GM23338 (cell line): Measurements from ENCODE around the gene RIN3. TPM values are rescaled to one million over a fixed set of nuclear protein-coding genes. Genes with fewer than 3 reads are reported as not detected.

ENCODE experiments used
- ATAC-seq: fragments of 200-7000 bp; cut with Tn5 transposase; 3 replicates; pipeline ENCODE4 v1.9.1; 2020
- DNase-seq: peaks from one replicate; pipeline ENCODE4 v3.0.0-alpha.2; 2015; ENCODE audit warnings: low spot score
- H2AFZ ChIP-seq: fragments of 200-600 bp; sonication (generic); 2 replicates; pipeline ENCODE4 v1.8.0; 2016; ENCODE audit warnings: antibody characterized with exemption, mild to moderate bottlenecking, moderate library complexity
- H3F3A ChIP-seq: fragments of 200-600 bp; sonication (generic); replicated peaks from 2 replicates; pipeline ENCODE4 v1.8.0; 2017; ENCODE audit warnings: antibody characterized with exemption, mixed run types, low read depth
- H3K27ac ChIP-seq: fragments of 200-600 bp; sonication (generic); 2 replicates; pipeline ENCODE4 v1.6.1; 2016; ENCODE audit warnings: low read depth
- H3K27me3 ChIP-seq: fragments of 200-600 bp; sonication (generic); 2 replicates; pipeline ENCODE4 v1.8.0; 2016; ENCODE audit warnings: mild to moderate bottlenecking, mixed run types, moderate library complexity; ENCODE audit not compliant: insufficient read depth
- H3K36me3 ChIP-seq: fragments of 200-600 bp; sonication (generic); 2 replicates; pipeline ENCODE4 v1.8.0; 2016; ENCODE audit warnings: mild to moderate bottlenecking; ENCODE audit not compliant: insufficient read depth
- H3K4me1 ChIP-seq: fragments of 200-600 bp; sonication (generic); 2 replicates; pipeline ENCODE4 v1.8.0; 2016; ENCODE audit warnings: mild to moderate bottlenecking, moderate library complexity; ENCODE audit not compliant: insufficient read depth
- H3K4me2 ChIP-seq: fragments of 200-600 bp; sonication (generic); 2 replicates; pipeline ENCODE4 v1.7.1; 2017; ENCODE audit warnings: mixed run types
- H3K4me3 ChIP-seq: fragments of 200-600 bp; sonication (generic); 2 replicates; pipeline ENCODE4 v1.6.1; 2016; ENCODE audit warnings: mixed run types
- H3K79me2 ChIP-seq: fragments of 200-600 bp; sonication (generic); replicated peaks from 2 replicates; pipeline ENCODE4 v1.8.0; 2017; ENCODE audit warnings: mild to moderate bottlenecking; ENCODE audit not compliant: insufficient read depth
- H3K9me2 ChIP-seq: fragments of 200-600 bp; sonication (generic); 2 replicates; pipeline ENCODE4 v1.8.0; 2017; ENCODE audit not compliant: insufficient read depth
- H4K20me1 ChIP-seq: fragments of 200-600 bp; sonication (generic); replicated peaks from 2 replicates; pipeline ENCODE4 v1.8.0; 2017; ENCODE audit warnings: mild to moderate bottlenecking; ENCODE audit not compliant: insufficient read depth
- H3K27ac Mint-ChIP-seq: 2 replicates; pipeline ENCODE4 v1.8.0; 2020; ENCODE audit warnings: inconsistent platforms, mild to moderate bottlenecking, moderate library complexity, mixed read lengths
- H3K27me3 Mint-ChIP-seq: 3 replicates; pipeline ENCODE4 v1.8.0; 2022; ENCODE audit warnings: low read depth, mild to moderate bottlenecking, moderate library complexity, mixed read lengths, inconsistent platforms; ENCODE audit not compliant: insufficient read depth, poor library complexity
- H3K36me3 Mint-ChIP-seq: 3 replicates; pipeline ENCODE4 v1.8.0; 2021; ENCODE audit warnings: low read depth, mild to moderate bottlenecking, inconsistent platforms, moderate library complexity, mixed read lengths
- H3K4me1 Mint-ChIP-seq: 3 replicates; pipeline ENCODE4 v1.8.0; 2020; ENCODE audit warnings: mild to moderate bottlenecking, inconsistent platforms, mixed read lengths
- H3K4me3 Mint-ChIP-seq: 3 replicates; pipeline ENCODE4 v1.8.0; 2021; ENCODE audit warnings: moderate library complexity, mild to moderate bottlenecking, inconsistent platforms, mixed read lengths
- H3K9me3 Mint-ChIP-seq: 3 replicates; pipeline ENCODE4 v1.8.0; 2020; ENCODE audit warnings: moderate library complexity, mild to moderate bottlenecking, inconsistent platforms, mixed read lengths
- CREB1 ChIP-seq: fragments of 250-450 bp; sonication (Bioruptor Pico); IDR thresholded peaks from 2 replicates; pipeline ENCODE4 v1.5.0; 2020; ENCODE audit warnings: low read depth, mild to moderate bottlenecking, moderate library complexity
- EZH2 ChIP-seq: fragments of 200-600 bp; sonication (generic); IDR thresholded peaks from one replicate; pipeline ENCODE4 v1.8.0; 2017; ENCODE audit warnings: antibody characterized with exemption, mild to moderate bottlenecking, low read depth; ENCODE audit not compliant: unreplicated experiment
- EZH2phosphoT487 ChIP-seq: fragments of 200-600 bp; sonication (generic); IDR thresholded peaks from one replicate; pipeline ENCODE4 v1.8.1; 2018; ENCODE audit warnings: antibody characterized with exemption; ENCODE audit not compliant: unreplicated experiment
- JUNB ChIP-seq: IDR thresholded peaks from one replicate; pipeline ENCODE4 v1.6.1; 2016; ENCODE audit warnings: antibody characterized with exemption; ENCODE audit not compliant: unreplicated experiment
- NANOG ChIP-seq: IDR thresholded peaks from 2 replicates; pipeline ENCODE4 v1.6.1; 2016; ENCODE audit warnings: antibody characterized with exemption, borderline replicate concordance
- POLR2AphosphoS5 ChIP-seq: IDR thresholded peaks from 2 replicates; pipeline ENCODE4 v1.6.1; 2016; ENCODE audit warnings: antibody characterized with exemption, low read depth
- STAT1 ChIP-seq: IDR thresholded peaks from one replicate; pipeline ENCODE4 v1.6.1; 2016; ENCODE audit warnings: antibody characterized with exemption; ENCODE audit not compliant: unreplicated experiment
- ZNF114 ChIP-seq: fragments of 250-450 bp; sonication (Bioruptor Pico); IDR thresholded peaks from 2 replicates; pipeline ENCODE4 v1.5.0; 2020; ENCODE audit warnings: mild to moderate bottlenecking, moderate library complexity
- ZNF331 ChIP-seq: fragments of 250-450 bp; sonication (Bioruptor Pico); IDR thresholded peaks from 2 replicates; pipeline ENCODE4 v1.5.0; 2020; ENCODE audit warnings: low read depth, mild to moderate bottlenecking, moderate library complexity
- polyA plus RNA-seq: library from polyadenylated mRNA; unstranded; fragments of >200 nt; fragmentation: Nextera tagmentation; extraction: Ambion mirVana; gene quantifications from 2 replicates; pipeline ENCODE4 v1.2.1, GENCODE V29; 2016
- total RNA-seq: library from RNA; depleted of rRNA; stranded (reverse); fragments of >200 nt; shearing (Covaris generic); gene quantifications from 2 replicates; pipeline ENCODE4 v1.2.3, GENCODE V29; 2014
- TF ChIP-seq, protein P1 (sequence below): fragments of 250-450 bp; sonication (Bioruptor Pico); IDR thresholded peaks from 2 replicates; pipeline ENCODE4 v1.5.0; 2020; ENCODE audit warnings: mild to moderate bottlenecking, moderate library complexity
- TF ChIP-seq, protein P2 (sequence below): IDR thresholded peaks from one replicate; pipeline ENCODE4 v1.6.1; 2018; ENCODE audit warnings: antibody characterized with exemption; ENCODE audit not compliant: unreplicated experiment

Gene RIN3
- total and polyA plus RNA-seq, 2 experiments from 2014 or later, result 0.97 to 1.5 TPM

DNA sequence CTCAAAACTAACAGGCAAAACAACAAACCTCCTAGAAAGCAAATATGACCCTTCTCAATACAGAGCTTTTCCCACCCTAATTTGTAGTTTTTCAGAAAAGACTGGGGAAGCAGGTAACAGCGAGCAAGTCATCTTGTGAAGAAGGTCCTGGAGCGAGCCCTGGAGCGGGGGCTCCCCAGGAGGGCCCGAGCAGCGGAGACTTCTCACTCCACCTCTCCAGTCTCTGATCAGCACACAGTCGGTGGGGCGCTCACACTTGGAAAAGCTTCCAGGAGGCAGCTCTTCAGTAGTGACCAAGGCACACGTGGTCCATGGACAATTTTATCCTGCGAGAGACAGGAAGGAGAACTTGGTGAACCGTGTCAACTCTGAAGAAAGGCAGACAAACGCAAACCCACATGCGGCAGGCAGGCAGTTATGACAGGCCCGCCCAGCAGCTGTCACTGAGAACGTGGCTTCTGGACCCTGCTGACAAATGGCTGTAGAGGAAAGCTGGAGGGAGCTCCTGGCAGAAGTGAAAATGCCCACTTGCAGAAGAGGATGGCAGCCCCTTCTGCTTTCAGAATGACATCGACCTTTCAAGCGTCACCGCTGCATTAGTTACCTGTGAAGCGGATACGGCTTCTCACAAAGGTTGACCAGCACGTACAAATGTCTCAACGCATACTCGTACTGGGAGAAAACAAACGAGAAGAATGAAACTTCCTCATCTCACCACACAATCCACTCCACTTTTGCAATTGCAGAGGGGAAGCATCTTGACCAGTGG lies 190.6 kb downstream of the RIN3 start:
- H3K27ac Mint-ChIP-seq, result no peak overlapping the region
- Histone ChIP-seq H3K4me2 (no peak overlapping the region), H3K4me3 (no peak overlapping the region), H3F3A (no peaks in the 10 kb centered on the region), H3K27ac (no peak overlapping the region), H4K20me1 (no peaks in the 10 kb centered on the region), H3K27me3 (no peaks in the 10 kb centered on the region), H3K79me2 (no peaks in the 10 kb centered on the region), H2AFZ (no peak overlapping the region), H3K4me1 (no peaks in the 10 kb centered on the region), H3K36me3 (peaks cover 11% of the 10 kb centered on the region; the same call in 1 of the 2 replicates), H3K9me2 (no peaks in the 10 kb centered on the region)
- ATAC-seq (no peak), DNase-seq (no peak)
- no peaks in the 10 kb centered on the region for H3K9me3 Mint-ChIP-seq
- H3K27me3 Mint-ChIP-seq, result no peaks in the 10 kb centered on the region
- no peak overlapping the region for H3K4me3 Mint-ChIP-seq
- peaks cover 16% of the 10 kb centered on the region for H3K36me3 Mint-ChIP-seq
- no peaks in the 10 kb centered on the region for H3K4me1 Mint-ChIP-seq
- no peak for TF ChIP-seq CREB1
- TF ChIP-seq NANOG, result no peak

DNA sequence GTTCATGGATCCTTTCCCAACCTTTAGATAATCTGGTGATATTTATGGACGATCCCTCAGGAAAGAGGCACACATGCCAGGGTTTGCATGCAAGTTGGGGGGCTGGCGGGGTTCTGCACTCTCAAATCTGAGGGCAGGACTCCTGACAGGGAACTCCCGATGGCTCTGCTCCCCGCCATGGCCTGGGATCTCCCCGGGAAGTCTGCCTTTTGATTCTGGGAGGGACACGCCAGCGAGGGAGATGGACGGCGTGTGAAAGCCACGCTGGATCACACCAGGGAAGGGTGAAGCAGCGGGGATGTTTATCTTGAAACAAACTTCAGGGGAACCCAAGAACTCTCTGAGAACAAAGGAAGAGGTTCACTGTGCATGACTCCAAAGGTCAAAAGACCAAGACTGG lies 191.2 kb downstream of the RIN3 start:
- Mint-ChIP-seq H3K4me3 (no peak overlapping the region), H3K4me1 (peaks cover 2% of the 10 kb centered on the region; the same call in 1 of the 3 replicates), H3K27ac (no peak overlapping the region), H3K36me3 (peaks cover 20% of the 10 kb centered on the region), H3K9me3 (no peaks in the 10 kb centered on the region), H3K27me3 (no peaks in the 10 kb centered on the region)
- no peaks in the 10 kb centered on the region for H3F3A ChIP-seq
- no peak overlapping the region for H3K4me2 ChIP-seq
- no peaks in the 10 kb centered on the region for H3K9me2 ChIP-seq
- DNase-seq (no peak), ATAC-seq (no peak)
- no peaks in the 10 kb centered on the region for H3K4me1 ChIP-seq
- H2AFZ ChIP-seq, result no peak overlapping the region
- H3K27me3 ChIP-seq, result no peaks in the 10 kb centered on the region
- H3K36me3 ChIP-seq, result peaks cover 11% of the 10 kb centered on the region; the same call in 1 of the 2 replicates
- no peak overlapping the region for H3K4me3 ChIP-seq
- H3K27ac ChIP-seq, result no peak overlapping the region
- H3K79me2 ChIP-seq, result no peaks in the 10 kb centered on the region
- H4K20me1 ChIP-seq, result no peaks in the 10 kb centered on the region
- TF ChIP-seq EZH2, result no peak
- TF ChIP-seq ZNF114 (CRISPR knock-in tag), result no peak
- no peak for TF ChIP-seq ZNF331
- TF ChIP-seq POLR2AphosphoS5, result no peak
- TF ChIP-seq, protein P1, sequence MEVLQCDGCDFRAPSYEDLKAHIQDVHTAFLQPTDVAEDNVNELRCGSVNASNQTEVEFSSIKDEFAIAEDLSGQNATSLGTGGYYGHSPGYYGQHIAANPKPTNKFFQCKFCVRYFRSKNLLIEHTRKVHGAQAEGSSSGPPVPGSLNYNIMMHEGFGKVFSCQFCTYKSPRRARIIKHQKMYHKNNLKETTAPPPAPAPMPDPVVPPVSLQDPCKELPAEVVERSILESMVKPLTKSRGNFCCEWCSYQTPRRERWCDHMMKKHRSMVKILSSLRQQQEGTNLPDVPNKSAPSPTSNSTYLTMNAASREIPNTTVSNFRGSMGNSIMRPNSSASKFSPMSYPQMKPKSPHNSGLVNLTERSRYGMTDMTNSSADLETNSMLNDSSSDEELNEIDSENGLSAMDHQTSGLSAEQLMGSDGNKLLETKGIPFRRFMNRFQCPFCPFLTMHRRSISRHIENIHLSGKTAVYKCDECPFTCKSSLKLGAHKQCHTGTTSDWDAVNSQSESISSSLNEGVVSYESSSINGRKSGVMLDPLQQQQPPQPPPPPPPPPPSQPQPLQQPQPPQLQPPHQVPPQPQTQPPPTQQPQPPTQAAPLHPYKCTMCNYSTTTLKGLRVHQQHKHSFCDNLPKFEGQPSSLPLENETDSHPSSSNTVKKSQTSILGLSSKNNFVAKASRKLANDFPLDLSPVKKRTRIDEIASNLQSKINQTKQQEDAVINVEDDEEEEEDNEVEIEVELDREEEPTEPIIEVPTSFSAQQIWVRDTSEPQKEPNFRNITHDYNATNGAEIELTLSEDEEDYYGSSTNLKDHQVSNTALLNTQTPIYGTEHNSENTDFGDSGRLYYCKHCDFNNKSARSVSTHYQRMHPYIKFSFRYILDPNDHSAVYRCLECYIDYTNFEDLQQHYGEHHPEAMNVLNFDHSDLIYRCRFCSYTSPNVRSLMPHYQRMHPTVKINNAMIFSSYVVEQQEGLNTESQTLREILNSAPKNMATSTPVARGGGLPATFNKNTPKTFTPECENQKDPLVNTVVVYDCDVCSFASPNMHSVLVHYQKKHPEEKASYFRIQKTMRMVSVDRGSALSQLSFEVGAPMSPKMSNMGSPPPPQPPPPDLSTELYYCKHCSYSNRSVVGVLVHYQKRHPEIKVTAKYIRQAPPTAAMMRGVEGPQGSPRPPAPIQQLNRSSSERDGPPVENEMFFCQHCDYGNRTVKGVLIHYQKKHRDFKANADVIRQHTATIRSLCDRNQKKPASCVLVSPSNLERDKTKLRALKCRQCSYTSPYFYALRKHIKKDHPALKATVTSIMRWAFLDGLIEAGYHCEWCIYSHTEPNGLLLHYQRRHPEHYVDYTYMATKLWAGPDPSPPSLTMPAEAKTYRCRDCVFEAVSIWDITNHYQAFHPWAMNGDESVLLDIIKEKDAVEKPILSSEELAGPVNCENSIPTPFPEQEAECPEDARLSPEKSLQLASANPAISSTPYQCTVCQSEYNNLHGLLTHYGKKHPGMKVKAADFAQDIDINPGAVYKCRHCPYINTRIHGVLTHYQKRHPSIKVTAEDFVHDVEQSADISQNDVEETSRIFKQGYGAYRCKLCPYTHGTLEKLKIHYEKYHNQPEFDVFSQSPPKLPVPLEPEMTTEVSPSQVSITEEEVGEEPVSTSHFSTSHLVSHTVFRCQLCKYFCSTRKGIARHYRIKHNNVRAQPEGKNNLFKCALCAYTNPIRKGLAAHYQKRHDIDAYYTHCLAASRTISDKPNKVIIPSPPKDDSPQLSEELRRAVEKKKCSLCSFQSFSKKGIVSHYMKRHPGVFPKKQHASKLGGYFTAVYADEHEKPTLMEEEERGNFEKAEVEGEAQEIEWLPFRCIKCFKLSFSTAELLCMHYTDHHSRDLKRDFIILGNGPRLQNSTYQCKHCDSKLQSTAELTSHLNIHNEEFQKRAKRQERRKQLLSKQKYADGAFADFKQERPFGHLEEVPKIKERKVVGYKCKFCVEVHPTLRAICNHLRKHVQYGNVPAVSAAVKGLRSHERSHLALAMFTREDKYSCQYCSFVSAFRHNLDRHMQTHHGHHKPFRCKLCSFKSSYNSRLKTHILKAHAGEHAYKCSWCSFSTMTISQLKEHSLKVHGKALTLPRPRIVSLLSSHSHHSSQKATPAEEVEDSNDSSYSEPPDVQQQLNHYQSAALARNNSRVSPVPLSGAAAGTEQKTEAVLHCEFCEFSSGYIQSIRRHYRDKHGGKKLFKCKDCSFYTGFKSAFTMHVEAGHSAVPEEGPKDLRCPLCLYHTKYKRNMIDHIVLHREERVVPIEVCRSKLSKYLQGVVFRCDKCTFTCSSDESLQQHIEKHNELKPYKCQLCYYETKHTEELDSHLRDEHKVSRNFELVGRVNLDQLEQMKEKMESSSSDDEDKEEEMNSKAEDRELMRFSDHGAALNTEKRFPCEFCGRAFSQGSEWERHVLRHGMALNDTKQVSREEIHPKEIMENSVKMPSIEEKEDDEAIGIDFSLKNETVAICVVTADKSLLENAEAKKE (CRISPR knock-in tag), result no peak
- TF ChIP-seq EZH2phosphoT487, result no peak
- no peak for TF ChIP-seq JUNB
- TF ChIP-seq STAT1, result no peak
- TF ChIP-seq, protein P2, sequence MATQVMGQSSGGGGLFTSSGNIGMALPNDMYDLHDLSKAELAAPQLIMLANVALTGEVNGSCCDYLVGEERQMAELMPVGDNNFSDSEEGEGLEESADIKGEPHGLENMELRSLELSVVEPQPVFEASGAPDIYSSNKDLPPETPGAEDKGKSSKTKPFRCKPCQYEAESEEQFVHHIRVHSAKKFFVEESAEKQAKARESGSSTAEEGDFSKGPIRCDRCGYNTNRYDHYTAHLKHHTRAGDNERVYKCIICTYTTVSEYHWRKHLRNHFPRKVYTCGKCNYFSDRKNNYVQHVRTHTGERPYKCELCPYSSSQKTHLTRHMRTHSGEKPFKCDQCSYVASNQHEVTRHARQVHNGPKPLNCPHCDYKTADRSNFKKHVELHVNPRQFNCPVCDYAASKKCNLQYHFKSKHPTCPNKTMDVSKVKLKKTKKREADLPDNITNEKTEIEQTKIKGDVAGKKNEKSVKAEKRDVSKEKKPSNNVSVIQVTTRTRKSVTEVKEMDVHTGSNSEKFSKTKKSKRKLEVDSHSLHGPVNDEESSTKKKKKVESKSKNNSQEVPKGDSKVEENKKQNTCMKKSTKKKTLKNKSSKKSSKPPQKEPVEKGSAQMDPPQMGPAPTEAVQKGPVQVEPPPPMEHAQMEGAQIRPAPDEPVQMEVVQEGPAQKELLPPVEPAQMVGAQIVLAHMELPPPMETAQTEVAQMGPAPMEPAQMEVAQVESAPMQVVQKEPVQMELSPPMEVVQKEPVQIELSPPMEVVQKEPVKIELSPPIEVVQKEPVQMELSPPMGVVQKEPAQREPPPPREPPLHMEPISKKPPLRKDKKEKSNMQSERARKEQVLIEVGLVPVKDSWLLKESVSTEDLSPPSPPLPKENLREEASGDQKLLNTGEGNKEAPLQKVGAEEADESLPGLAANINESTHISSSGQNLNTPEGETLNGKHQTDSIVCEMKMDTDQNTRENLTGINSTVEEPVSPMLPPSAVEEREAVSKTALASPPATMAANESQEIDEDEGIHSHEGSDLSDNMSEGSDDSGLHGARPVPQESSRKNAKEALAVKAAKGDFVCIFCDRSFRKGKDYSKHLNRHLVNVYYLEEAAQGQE, result no peak
- TF ChIP-seq CREB1, result no peak
